SK-N-SH (cell line): ENCODE measurements around the gene ITLN1.

ENCODE experiments used
- ELF1 ChIP-seq: IDR thresholded peaks from 2 replicates; pipeline ENCODE4 v1.4.0; 2012
- GATA2 ChIP-seq: sonication (generic); formaldehyde crosslinking; IDR thresholded peaks from 2 replicates; pipeline ENCODE4 v1.5.0; 2020; ENCODE audit warnings: mild to moderate bottlenecking, missing genetic modification reagents
- MXI1 ChIP-seq: IDR thresholded peaks from 2 replicates; pipeline ENCODE4 v1.6.1; 2012; ENCODE audit warnings: mild to moderate bottlenecking, low read depth, low read length, improper control_type of control experiment
- POLR2AphosphoS5 ChIP-seq: IDR thresholded peaks from 2 replicates; pipeline ENCODE4 v1.6.1; 2012; ENCODE audit warnings: low read depth, low read length
- RCOR1 ChIP-seq: fragments of 150-350 bp; IDR thresholded peaks from 2 replicates; pipeline ENCODE4 v1.6.1; 2017; ENCODE audit warnings: antibody characterized with exemption, low read length
- RFX5 ChIP-seq: IDR thresholded peaks from 2 replicates; pipeline ENCODE4 v1.6.1; 2012; ENCODE audit warnings: mild to moderate bottlenecking, improper control_type of control experiment, low read length
- TAF1 ChIP-seq: IDR thresholded peaks from 2 replicates; pipeline ENCODE4 v1.6.1; 2012; ENCODE audit warnings: low read depth, mild to moderate bottlenecking, low read length, moderate library complexity, borderline replicate concordance
- TEAD4 ChIP-seq: IDR thresholded peaks from 2 replicates; pipeline ENCODE4 v1.4.0; 2012; ENCODE audit warnings: mild to moderate bottlenecking, borderline replicate concordance; ENCODE audit not compliant: insufficient read depth
- ZBTB33 ChIP-seq: IDR thresholded peaks from 2 replicates; pipeline ENCODE4 v1.4.0; 2012; ENCODE audit warnings: low read depth, borderline replicate concordance
- TF ChIP-seq, protein P1 (sequence below): fragments of 200-600 bp; sonication (generic); IDR thresholded peaks from 2 replicates; pipeline ENCODE4 v1.6.1; 2017; ENCODE audit warnings: antibody characterized with exemption, mild to moderate bottlenecking, moderate library complexity

DNA sequence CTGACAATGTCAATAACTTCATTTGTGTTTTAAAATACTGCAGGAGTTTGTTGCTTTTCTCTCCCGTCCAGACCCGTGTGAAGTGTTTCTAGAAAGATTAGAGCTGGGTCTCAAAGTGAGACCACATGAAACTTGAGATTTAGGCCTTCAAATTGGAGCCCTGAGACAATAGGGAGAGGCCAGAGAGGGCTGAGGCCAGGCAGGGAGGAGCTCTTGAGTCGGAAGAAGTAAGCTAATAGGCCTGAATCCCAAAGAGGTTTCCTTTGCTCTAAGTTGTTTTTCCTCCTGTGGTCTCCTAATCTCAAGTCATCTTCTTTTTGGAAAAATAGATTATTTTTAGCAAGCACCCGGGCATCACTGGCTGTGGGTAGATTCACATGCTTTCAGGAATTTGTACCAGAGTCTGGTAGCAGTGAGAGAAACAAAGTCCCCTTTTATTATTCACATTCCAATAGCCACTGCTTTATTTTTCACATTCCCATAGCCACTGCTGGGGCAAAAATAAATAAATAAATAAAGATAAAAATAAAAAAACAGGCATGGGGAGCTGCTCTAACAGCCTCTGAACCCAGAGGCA, 47.9 kb downstream of the ITLN1 start:
- TF ChIP-seq MXI1: no peak
- TF ChIP-seq ELF1: no peak
- no peak for TF ChIP-seq TEAD4
- TF ChIP-seq, protein P1, sequence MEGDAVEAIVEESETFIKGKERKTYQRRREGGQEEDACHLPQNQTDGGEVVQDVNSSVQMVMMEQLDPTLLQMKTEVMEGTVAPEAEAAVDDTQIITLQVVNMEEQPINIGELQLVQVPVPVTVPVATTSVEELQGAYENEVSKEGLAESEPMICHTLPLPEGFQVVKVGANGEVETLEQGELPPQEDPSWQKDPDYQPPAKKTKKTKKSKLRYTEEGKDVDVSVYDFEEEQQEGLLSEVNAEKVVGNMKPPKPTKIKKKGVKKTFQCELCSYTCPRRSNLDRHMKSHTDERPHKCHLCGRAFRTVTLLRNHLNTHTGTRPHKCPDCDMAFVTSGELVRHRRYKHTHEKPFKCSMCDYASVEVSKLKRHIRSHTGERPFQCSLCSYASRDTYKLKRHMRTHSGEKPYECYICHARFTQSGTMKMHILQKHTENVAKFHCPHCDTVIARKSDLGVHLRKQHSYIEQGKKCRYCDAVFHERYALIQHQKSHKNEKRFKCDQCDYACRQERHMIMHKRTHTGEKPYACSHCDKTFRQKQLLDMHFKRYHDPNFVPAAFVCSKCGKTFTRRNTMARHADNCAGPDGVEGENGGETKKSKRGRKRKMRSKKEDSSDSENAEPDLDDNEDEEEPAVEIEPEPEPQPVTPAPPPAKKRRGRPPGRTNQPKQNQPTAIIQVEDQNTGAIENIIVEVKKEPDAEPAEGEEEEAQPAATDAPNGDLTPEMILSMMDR: no peak
- TF ChIP-seq TAF1: no peak
- TF ChIP-seq POLR2AphosphoS5: no peak
- TF ChIP-seq ZBTB33: no peak
- no peak for TF ChIP-seq RCOR1
- TF ChIP-seq GATA2 (CRISPR knock-in tag): no peak
- TF ChIP-seq RFX5: no peak
